ENCODE data around the gene CNGB1. TPM values are rescaled to one million over a fixed set of nuclear protein-coding genes. Genes with fewer than 3 reads are reported as not detected.

The CNGB1 gene
- total RNA-seq, 1 donor from 2014 or later: not detected

DNA sequence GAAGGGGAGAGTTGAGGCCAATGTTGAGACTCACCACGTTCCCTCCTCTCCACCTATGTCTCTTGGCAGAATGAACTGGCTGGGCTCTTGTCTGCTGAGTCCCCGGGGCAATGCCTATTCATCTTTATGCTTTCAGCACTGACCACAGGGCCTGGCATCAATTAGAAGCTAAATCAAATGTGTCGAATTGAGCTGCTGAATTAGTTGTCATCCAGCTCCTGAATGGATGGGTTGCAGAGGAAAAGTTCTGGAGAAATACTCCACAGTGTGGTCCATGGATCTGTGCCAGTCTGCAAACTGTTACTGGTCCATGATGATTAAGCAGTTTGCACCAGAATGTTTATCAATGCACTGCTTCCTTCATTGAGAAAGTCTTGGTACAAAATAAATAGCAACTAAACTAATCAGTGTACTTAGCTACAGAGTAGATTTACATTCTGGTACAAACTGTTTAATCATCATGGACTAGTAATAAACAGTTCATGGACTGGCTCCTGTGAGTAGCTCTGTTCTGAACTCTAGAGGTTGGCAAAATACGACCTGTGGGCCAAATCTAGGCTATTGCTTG, 4.6 kb downstream of the CNGB1 start:
- Mint-ChIP-seq H3K27me3 (ENCODE audit: unreplicated experiment) (peaks cover 12% of the 10 kb centered on the region), H3K36me3 (ENCODE audit: low read depth, unreplicated experiment) (no peaks in the 10 kb centered on the region), H3K27ac (ENCODE audit: unreplicated experiment) (no peak overlapping the region), H3K4me1 (ENCODE audit: unreplicated experiment) (no peaks in the 10 kb centered on the region), H3K4me3 (ENCODE audit: unreplicated experiment) (no peak overlapping the region), H3K9me3 (ENCODE audit: unreplicated experiment) (no peaks in the 10 kb centered on the region)
- TF ChIP-seq, protein P1, sequence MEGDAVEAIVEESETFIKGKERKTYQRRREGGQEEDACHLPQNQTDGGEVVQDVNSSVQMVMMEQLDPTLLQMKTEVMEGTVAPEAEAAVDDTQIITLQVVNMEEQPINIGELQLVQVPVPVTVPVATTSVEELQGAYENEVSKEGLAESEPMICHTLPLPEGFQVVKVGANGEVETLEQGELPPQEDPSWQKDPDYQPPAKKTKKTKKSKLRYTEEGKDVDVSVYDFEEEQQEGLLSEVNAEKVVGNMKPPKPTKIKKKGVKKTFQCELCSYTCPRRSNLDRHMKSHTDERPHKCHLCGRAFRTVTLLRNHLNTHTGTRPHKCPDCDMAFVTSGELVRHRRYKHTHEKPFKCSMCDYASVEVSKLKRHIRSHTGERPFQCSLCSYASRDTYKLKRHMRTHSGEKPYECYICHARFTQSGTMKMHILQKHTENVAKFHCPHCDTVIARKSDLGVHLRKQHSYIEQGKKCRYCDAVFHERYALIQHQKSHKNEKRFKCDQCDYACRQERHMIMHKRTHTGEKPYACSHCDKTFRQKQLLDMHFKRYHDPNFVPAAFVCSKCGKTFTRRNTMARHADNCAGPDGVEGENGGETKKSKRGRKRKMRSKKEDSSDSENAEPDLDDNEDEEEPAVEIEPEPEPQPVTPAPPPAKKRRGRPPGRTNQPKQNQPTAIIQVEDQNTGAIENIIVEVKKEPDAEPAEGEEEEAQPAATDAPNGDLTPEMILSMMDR (IDR thresholded peaks at IDR 0.05; ENCODE audit: unreplicated experiment): no peak
- DNase-seq (ENCODE audit: low spot score): no peak

DNA sequence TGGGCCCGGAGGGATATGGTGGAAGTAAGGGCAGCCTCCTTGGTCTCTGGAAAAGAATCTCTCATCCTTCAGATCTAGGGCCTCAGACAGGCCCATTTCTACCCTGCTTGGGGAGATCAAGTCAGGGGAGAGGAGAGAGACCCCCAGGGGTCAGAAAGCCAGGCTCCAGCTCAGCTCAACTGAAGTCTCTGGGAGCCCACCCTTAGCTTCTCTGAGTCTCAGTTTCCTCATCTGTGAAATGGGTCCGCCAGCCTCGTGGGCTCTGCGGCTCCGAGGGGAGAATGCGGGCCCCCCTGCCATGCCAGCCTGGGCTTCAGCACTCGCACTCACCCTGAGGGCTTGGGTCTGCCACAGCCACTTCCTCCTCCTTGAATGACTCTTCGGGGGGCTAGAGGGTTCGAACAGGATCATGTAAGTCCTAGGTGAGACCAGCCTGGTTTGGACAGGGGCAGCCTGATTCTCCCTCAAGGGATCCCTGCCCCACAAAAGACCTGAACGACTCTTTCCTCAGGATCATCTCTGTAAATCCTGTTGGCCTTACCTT, 6.7 kb downstream of the CNGB1 start:
- no peak overlapping the region for H3K4me3 Mint-ChIP-seq (ENCODE audit: unreplicated experiment)
- no peaks in the 10 kb centered on the region for H3K4me1 Mint-ChIP-seq (ENCODE audit: unreplicated experiment)
- H3K36me3 Mint-ChIP-seq (ENCODE audit: low read depth, unreplicated experiment): no peaks in the 10 kb centered on the region
- H3K9me3 Mint-ChIP-seq (ENCODE audit: unreplicated experiment): no peaks in the 10 kb centered on the region
- no peak overlapping the region for H3K27ac Mint-ChIP-seq (ENCODE audit: unreplicated experiment)
- no peak for DNase-seq (ENCODE audit: low spot score)
- TF ChIP-seq, protein P1 (IDR thresholded peaks at IDR 0.05; ENCODE audit: unreplicated experiment): no peak
- H3K27me3 Mint-ChIP-seq (ENCODE audit: unreplicated experiment): peaks cover 16% of the 10 kb centered on the region

DNA sequence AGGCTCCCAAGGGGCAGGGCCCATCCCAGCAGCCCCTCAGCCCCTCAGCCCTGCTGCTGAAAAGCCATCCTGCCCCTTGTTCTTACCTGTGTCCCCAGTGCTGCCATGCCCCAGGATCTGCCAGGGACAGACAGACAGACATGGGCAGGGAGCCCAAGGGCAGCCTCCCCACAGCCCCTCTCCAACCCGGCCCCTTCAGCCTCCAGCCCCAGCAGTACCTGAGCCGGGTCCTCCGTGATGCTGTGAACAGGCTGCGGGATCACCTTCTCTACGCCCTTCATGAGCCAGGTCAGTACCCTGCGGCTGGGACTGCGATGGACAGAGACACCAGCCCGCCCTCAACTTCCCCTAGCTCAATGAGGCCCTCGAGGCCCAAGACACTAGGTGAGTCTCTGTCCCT, 8.2 kb downstream of the CNGB1 start:
- H3K9me3 Mint-ChIP-seq (ENCODE audit: unreplicated experiment): no peaks in the 10 kb centered on the region
- H3K27me3 Mint-ChIP-seq (ENCODE audit: unreplicated experiment): peaks cover 16% of the 10 kb centered on the region
- TF ChIP-seq, protein P1 (IDR thresholded peaks at IDR 0.05; ENCODE audit: unreplicated experiment): no peak
- DNase-seq (ENCODE audit: low spot score): no peak
- no peaks in the 10 kb centered on the region for H3K4me1 Mint-ChIP-seq (ENCODE audit: unreplicated experiment)
- no peak overlapping the region for H3K4me3 Mint-ChIP-seq (ENCODE audit: unreplicated experiment)
- no peaks in the 10 kb centered on the region for H3K36me3 Mint-ChIP-seq (ENCODE audit: low read depth, unreplicated experiment)
- H3K27ac Mint-ChIP-seq (ENCODE audit: unreplicated experiment): peak overlapping the region; percentile 43

DNA sequence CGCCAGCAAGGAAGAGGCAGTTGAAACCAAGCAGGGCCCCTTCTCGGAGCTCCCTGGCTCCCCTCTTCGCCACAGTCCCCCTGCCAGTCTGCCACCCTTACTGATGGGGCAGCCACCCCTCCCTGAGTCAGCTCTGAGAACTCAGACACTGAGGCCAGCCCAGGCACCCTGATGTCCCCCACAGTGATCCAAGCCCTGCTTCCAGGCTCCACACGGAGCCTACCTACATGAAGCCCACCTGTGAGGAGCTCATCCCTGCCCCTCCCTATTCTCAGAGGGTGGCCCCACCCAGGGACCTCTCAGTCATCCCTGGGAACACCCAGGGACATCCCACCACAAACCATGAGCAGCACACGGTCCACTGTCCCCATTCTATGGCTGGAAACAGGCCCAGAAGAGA, 8.9 kb downstream of the CNGB1 start:
- no peak overlapping the region for H3K27ac Mint-ChIP-seq (ENCODE audit: unreplicated experiment)
- TF ChIP-seq, protein P1 (IDR thresholded peaks at IDR 0.05; ENCODE audit: unreplicated experiment): no peak

DNA sequence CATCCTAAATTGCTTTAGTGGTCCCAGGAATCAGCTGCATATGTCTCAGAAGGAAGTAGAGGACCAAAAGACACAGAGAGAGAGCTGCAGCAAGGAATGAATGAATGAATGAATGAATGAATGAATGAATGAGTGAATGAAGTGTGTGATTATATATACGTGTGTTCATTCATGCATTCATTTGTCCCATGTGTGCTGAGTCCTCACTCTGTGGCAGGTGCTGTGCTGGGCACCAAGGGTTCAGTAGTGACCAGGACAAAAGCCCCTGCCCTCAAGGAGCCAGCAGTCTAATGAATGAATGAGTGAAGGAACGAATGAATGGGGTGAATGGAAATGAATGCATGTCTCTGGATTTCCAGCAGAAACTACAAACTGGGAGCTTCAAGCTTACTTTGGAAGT, 9.4 kb downstream of the CNGB1 start:
- no peak for DNase-seq (ENCODE audit: low spot score)
- TF ChIP-seq, protein P1 (IDR thresholded peaks at IDR 0.05; ENCODE audit: unreplicated experiment): no peak
- Mint-ChIP-seq H3K27me3 (ENCODE audit: unreplicated experiment) (peaks cover 16% of the 10 kb centered on the region), H3K9me3 (ENCODE audit: unreplicated experiment) (no peaks in the 10 kb centered on the region), H3K4me3 (ENCODE audit: unreplicated experiment) (no peak overlapping the region), H3K27ac (ENCODE audit: unreplicated experiment) (no peak overlapping the region), H3K4me1 (ENCODE audit: unreplicated experiment) (no peaks in the 10 kb centered on the region), H3K36me3 (ENCODE audit: low read depth, unreplicated experiment) (no peaks in the 10 kb centered on the region)

More for the DNA sequence above, 8.9 kb downstream of the CNGB1 start:
- peaks cover 16% of the 10 kb centered on the region for H3K27me3 Mint-ChIP-seq (ENCODE audit: unreplicated experiment)
- DNase-seq (ENCODE audit: low spot score): no peak
- no peaks in the 10 kb centered on the region for H3K36me3 Mint-ChIP-seq (ENCODE audit: low read depth, unreplicated experiment)
- no peaks in the 10 kb centered on the region for H3K4me1 Mint-ChIP-seq (ENCODE audit: unreplicated experiment)
- no peak overlapping the region for H3K4me3 Mint-ChIP-seq (ENCODE audit: unreplicated experiment)
- H3K9me3 Mint-ChIP-seq (ENCODE audit: unreplicated experiment): no peaks in the 10 kb centered on the region
